H1 (cell line): ENCODE data around the gene SLC1A6. TPM values are rescaled to one million over a fixed set of nuclear protein-coding genes. Genes with fewer than 3 reads are reported as not detected.

Experiments
- CTCF ChIA-PET: fragments of 300-600 bp; sonication (Branson Sonifier 250); formaldehyde crosslinking; loops from one replicate; lab custom pipeline; 2021; ENCODE audit not compliant: partially characterized antibody; lab: Charles Lee
- POLR2A ChIA-PET: fragments of 300-600 bp; sonication (Branson Sonifier 250); formaldehyde crosslinking; loops from one replicate; lab custom pipeline; 2021; ENCODE audit warnings: inconsistent platforms; ENCODE audit not compliant: partially characterized antibody; lab: Charles Lee
- DNase-seq, 2 experiments: peaks; one replicate each; pipeline versions ENCODE4 v3.0.0 to v3.0.0-alpha.2; 2010 to 2022; ENCODE audit warnings: low spot score in 2 of 2, low read depth in 1 of 2, mixed read lengths in 1 of 2
- FAIRE-seq: peaks from 2 replicates; lab custom pipeline; 2011; peaks lifted over from hg19 to GRCh38; lab: Jason Lieb, UNC
- H2AFZ ChIP-seq: 2 replicates; pipeline ENCODE4 v1.8.1; 2012; ENCODE audit warnings: low read length, inconsistent platforms
- H2AK5ac ChIP-seq: 2 replicates; pipeline ENCODE4 v1.6.1; 2013; ENCODE audit warnings: low read depth, low read length
- H2BK120ac ChIP-seq: replicated peaks from 2 replicates; pipeline ENCODE3; 2013; ENCODE audit warnings: low read depth, low read length, inconsistent platforms
- H2BK12ac ChIP-seq: 2 replicates; pipeline ENCODE4 v1.6.1; 2013; ENCODE audit warnings: low read depth, low read length
- H2BK15ac ChIP-seq: 2 replicates; pipeline ENCODE4 v1.6.1; 2013; ENCODE audit warnings: low read length
- H2BK20ac ChIP-seq: 2 replicates; pipeline ENCODE4 v1.6.1; 2013; ENCODE audit warnings: low read length
- H2BK5ac ChIP-seq: 2 replicates; pipeline ENCODE4 v1.6.1; 2013; ENCODE audit warnings: low read depth, low read length
- H3K14ac ChIP-seq: 2 replicates; pipeline ENCODE4 v1.6.1; 2013; ENCODE audit warnings: inconsistent platforms; ENCODE audit not compliant: insufficient read length
- H3K18ac ChIP-seq: 2 replicates; pipeline ENCODE4 v1.6.1; 2013; ENCODE audit warnings: low read length; ENCODE audit errors: extremely low read depth
- H3K23ac ChIP-seq: 2 replicates; pipeline ENCODE4 v1.6.1; 2013; ENCODE audit warnings: inconsistent platforms; ENCODE audit not compliant: insufficient read length
- H3K23me2 ChIP-seq: 2 replicates; pipeline ENCODE4 v1.6.1; 2013; ENCODE audit warnings: low read depth, low read length
- H3K27ac ChIP-seq: 2 replicates; pipeline ENCODE4 v1.6.1; 2011; ENCODE audit warnings: low read depth, low read length, inconsistent platforms
- H3K27me3 ChIP-seq, 4 experiments: replicated peaks in 1 of 4; 1 replicate in 1 of 4; 2 replicates in 3 of 4; pipeline versions ENCODE4 v1.6.1 to v1.8.1; 2011 to 2013; ENCODE audit warnings: low read length in 3 of 4, mild to moderate bottlenecking in 3 of 4, inconsistent platforms in 2 of 4, mixed read lengths in 2 of 4, moderate library complexity in 1 of 4; ENCODE audit not compliant: control insufficient read depth in 3 of 4, insufficient read depth in 3 of 4; ENCODE audit errors: extremely low read depth in 1 of 4
- H3K36me3 ChIP-seq, 4 experiments: 2 replicates each; pipeline versions ENCODE4 v1.6.1 to v1.8.1; 2011 to 2013; ENCODE audit warnings: mild to moderate bottlenecking in 4 of 4, low read length in 3 of 4, moderate library complexity in 2 of 4, control low read depth in 1 of 4, inconsistent platforms in 1 of 4; ENCODE audit not compliant: insufficient read depth in 4 of 4, control insufficient read depth in 2 of 4
- H3K4ac ChIP-seq: replicated peaks from 2 replicates; pipeline ENCODE3; 2013; ENCODE audit warnings: low read length, low read depth, mixed read lengths, inconsistent platforms; ENCODE audit not compliant: insufficient read length
- H3K4me1 ChIP-seq, 4 experiments: replicated peaks in 1 of 4; 1 replicate in 1 of 4; 2 replicates in 3 of 4; pipeline versions ENCODE4 v1.6.1 to v1.8.1; 2011 to 2013; ENCODE audit warnings: low read length in 3 of 4, inconsistent platforms in 2 of 4, mixed read lengths in 1 of 4; ENCODE audit not compliant: insufficient read depth in 4 of 4, control insufficient read depth in 3 of 4
- H3K4me2 ChIP-seq, 2 experiments: 2 replicates each; pipeline versions ENCODE4 v1.6.1 to v1.8.1; 2011 to 2013; ENCODE audit warnings: low read depth in 2 of 2, low read length in 2 of 2, control low read depth in 1 of 2, inconsistent platforms in 1 of 2, mild to moderate bottlenecking in 1 of 2; ENCODE audit not compliant: insufficient read depth in 1 of 2
- H3K4me3 ChIP-seq, 4 experiments: fragments of 200-600, 300-600 bp in 1 of 4; sonication (generic), shearing (Covaris generic), sonication (Bioruptor Twin) in 1 of 4; 2 replicates each; pipeline versions ENCODE4 v1.5.1 to v1.8.1; 2011 to 2016; ENCODE audit warnings: low read length in 4 of 4, low read depth in 3 of 4, control low read depth in 2 of 4, inconsistent platforms in 2 of 4, mild to moderate bottlenecking in 2 of 4, mixed read lengths in 1 of 4, moderate library complexity in 1 of 4; ENCODE audit not compliant: insufficient read depth in 2 of 4; ENCODE audit errors: extremely low read depth in 1 of 4
- H3K56ac ChIP-seq: replicated peaks from 2 replicates; pipeline ENCODE3; 2013; ENCODE audit warnings: low read depth, mild to moderate bottlenecking, mixed read lengths, low read length, inconsistent platforms; ENCODE audit not compliant: insufficient read length
- H3K79me1 ChIP-seq: 2 replicates; pipeline ENCODE4 v1.6.1; 2013; ENCODE audit warnings: low read depth, low read length, control low read depth
- H3K79me2 ChIP-seq, 2 experiments: 2 replicates each; pipeline versions ENCODE4 v1.6.1 to v1.8.1; 2012 to 2013; ENCODE audit warnings: low read length in 2 of 2, mild to moderate bottlenecking in 2 of 2, inconsistent platforms in 1 of 2; ENCODE audit not compliant: insufficient read depth in 2 of 2, control insufficient read depth in 1 of 2
- H3K9ac ChIP-seq, 4 experiments: replicated peaks in 1 of 4; 1 replicate in 1 of 4; 2 replicates in 3 of 4; pipeline versions ENCODE4 v1.6.1 to v1.8.1; 2011 to 2013; ENCODE audit warnings: low read depth in 3 of 4, low read length in 3 of 4, control low read depth in 2 of 4, mild to moderate bottlenecking in 2 of 4, moderate library complexity in 2 of 4, inconsistent platforms in 1 of 4; ENCODE audit errors: extremely low read depth in 1 of 4
- H3K9me3 ChIP-seq, 2 experiments: 2 replicates each; pipeline versions ENCODE4 v1.6.1 to v1.8.1; 2012 to 2013; ENCODE audit warnings: mild to moderate bottlenecking in 2 of 2, moderate library complexity in 2 of 2, control low read depth in 1 of 2, inconsistent platforms in 1 of 2, low read depth in 1 of 2, low read length in 1 of 2, mixed read lengths in 1 of 2; ENCODE audit not compliant: insufficient read depth in 2 of 2
- H4K20me1 ChIP-seq, 2 experiments: replicated peaks in 1 of 2; 2 replicates each; pipeline versions ENCODE3 to v1.8.1; 2011 to 2013; ENCODE audit warnings: inconsistent platforms in 2 of 2, low read length in 2 of 2, mild to moderate bottlenecking in 1 of 2; ENCODE audit not compliant: insufficient read depth in 2 of 2, control insufficient read depth in 1 of 2
- H4K5ac ChIP-seq: 2 replicates; pipeline ENCODE4 v1.6.1; 2013; ENCODE audit warnings: low read length, low read depth, mixed read lengths, inconsistent platforms; ENCODE audit not compliant: insufficient read length
- H4K8ac ChIP-seq: 2 replicates; pipeline ENCODE4 v1.8.0; 2013; ENCODE audit warnings: mild to moderate bottlenecking, moderate library complexity, low read length, inconsistent platforms; ENCODE audit not compliant: insufficient read depth; ENCODE audit errors: extremely low read depth
- H4K91ac ChIP-seq: replicated peaks from 2 replicates; pipeline ENCODE3; 2013; ENCODE audit warnings: low read length, mixed read lengths, inconsistent platforms; ENCODE audit not compliant: insufficient read length
- CBX5 ChIP-seq: fragments of 300-800, 300-1000 bp; sonication (generic); IDR thresholded peaks from 2 replicates; pipeline ENCODE4 v1.7.1; 2016; ENCODE audit warnings: antibody characterized with exemption, low read length, low read depth
- CREB1 ChIP-seq: IDR thresholded peaks from 2 replicates; pipeline ENCODE4 v1.6.1; 2012; ENCODE audit warnings: inconsistent platforms
- EP300 ChIP-seq, 2 experiments: IDR thresholded peaks; 1 replicate in 1 of 2; 2 replicates in 1 of 2; pipeline ENCODE4 v1.6.1; 2011 to 2012; ENCODE audit warnings: low read depth in 2 of 2, low read length in 2 of 2, mild to moderate bottlenecking in 2 of 2, borderline replicate concordance in 1 of 2, inconsistent platforms in 1 of 2, moderate library complexity in 1 of 2
- HDAC6 ChIP-seq: IDR thresholded peaks from one replicate; pipeline ENCODE4 v1.7.1; 2012; ENCODE audit warnings: low read depth, mild to moderate bottlenecking, inconsistent platforms, low read length, moderate library complexity
- RBBP5 ChIP-seq: IDR thresholded peaks from 2 replicates; pipeline ENCODE4 v1.7.1; 2012; ENCODE audit warnings: low read depth, mild to moderate bottlenecking, inconsistent platforms, low read length, moderate library complexity, borderline replicate concordance
- RFX5 ChIP-seq: IDR thresholded peaks from 2 replicates; pipeline ENCODE4 v1.6.1; 2011; ENCODE audit warnings: low read depth, low read length, improper control_type of control experiment, borderline replicate concordance
- SIX5 ChIP-seq: IDR thresholded peaks from 2 replicates; pipeline ENCODE4 v1.6.1; 2011; ENCODE audit warnings: mild to moderate bottlenecking, low read depth, low read length
- TAF7 ChIP-seq: optimal IDR thresholded peaks from 2 replicates; pipeline ENCODE3; 2011; ENCODE audit warnings: low read depth, mild to moderate bottlenecking, inconsistent platforms, low read length, moderate library complexity, borderline replicate concordance
- WGBS, 2 experiments: shearing (Covaris generic) in 1 of 2; methylation state at CpG; one replicate each; pipeline versions ENCODE4 v1.1.6 to v1.1.7; 2013 to 2015; ENCODE audit warnings: low lambda C conversion rate in 2 of 2, mixed read lengths in 2 of 2, inconsistent platforms in 1 of 2, low coverage in 1 of 2, missing lambda C conversion rate in 1 of 2; ENCODE audit not compliant: insufficient replicate concordance in 2 of 2, insufficient coverage in 1 of 2, insufficient read length in 1 of 2; ENCODE audit errors: extremely low coverage in 1 of 2, missing lambda C conversion rate in 1 of 2; 5-methylcytosine and 5-hydroxymethylcytosine counted together
- polyA plus RNA-seq, 7 experiments: library from polyadenylated mRNA; depleted of rRNA in 3 of 7; stranded (reverse) in 5 of 7; unstranded in 2 of 7; fragments of >200 nt in 5 of 7; fragments of 200-250 nt in 2 of 7; gene quantifications; 1 replicate in 5 of 7; 2 replicates in 1 of 7; 4 replicates in 1 of 7; pipeline versions ENCODE4 v1.2.1 to v1.2.3, GENCODE V29; 2011 to 2013; ENCODE audit warnings: missing spikeins in 2 of 7, mixed read lengths in 2 of 7
- total RNA-seq: library from RNA; stranded (reverse); fragmentation: NEBNext Ultra II Directional; extraction: Animal tissue kit (Norgen Biotek cat#: 25700); gene quantifications from 2 replicates; pipeline ENCODE4 v1.2.1, GENCODE V29; 2021
- TF ChIP-seq, protein P1 (sequence below): IDR thresholded peaks from 2 replicates; pipeline ENCODE4 v1.6.1; 2011; ENCODE audit warnings: low read depth, mild to moderate bottlenecking, low read length; ENCODE audit not compliant: insufficient read depth
- TF ChIP-seq, protein P2 (sequence below): IDR thresholded peaks from 2 replicates; pipeline ENCODE4 v1.6.1; 2011; ENCODE audit warnings: low read length, improper control_type of control experiment

SLC1A6 gene
- total and polyA plus RNA-seq, 2 of the 8 experiments (the other 6 are each of a cell fraction or from before 2014, with no cell fraction given): 14.0 to 26.6 TPM

DNA sequence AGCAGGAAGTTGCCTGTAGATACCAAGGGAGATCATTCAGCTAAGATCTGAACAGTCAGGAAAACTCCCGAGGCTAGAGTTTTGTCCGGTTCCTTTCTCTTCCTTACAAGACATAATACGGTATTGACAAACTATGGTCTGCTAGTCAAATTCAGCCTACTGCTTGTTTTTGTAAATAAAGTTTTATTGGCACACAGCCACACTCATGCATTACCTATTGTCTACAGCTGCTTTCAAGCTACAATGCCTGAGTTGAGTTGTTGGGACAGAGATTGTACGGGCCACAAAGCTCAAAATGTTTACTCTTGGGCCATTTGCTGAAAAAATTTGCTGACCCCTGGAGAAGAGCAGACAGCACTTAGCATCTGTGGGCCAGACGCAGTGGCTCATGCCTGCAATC lies 2.5 kb downstream of the SLC1A6 start:
- no peak overlapping the region for H2BK12ac ChIP-seq
- no peak overlapping the region for H2BK5ac ChIP-seq
- no peak overlapping the region for H2AFZ ChIP-seq
- no peak overlapping the region for H3K9ac ChIP-seq
- no peak overlapping the region for H2BK15ac ChIP-seq
- H3K23ac ChIP-seq: no peak overlapping the region
- H4K8ac ChIP-seq: no peak overlapping the region
- ChIA-PET POLR2A (interaction anchor here (1.0 to 3.2 kb wide), 4 partner anchors 9 to 191 kb away, joined by 3 to 12 read pairs (median 4); a partner anchor contains a TSS), CTCF (interaction anchor here (0.7 to 1.5 kb wide), 3 partner anchors 10 to 404 kb away, joined by 4 read pairs; no protein-coding TSS in a partner anchor)
- H3K79me1 ChIP-seq: no peaks in the 10 kb centered on the region
- no peak overlapping the region for H3K4me2 ChIP-seq
- peaks cover 0 to 7% of the 10 kb centered on the region in 2 experiments for H4K20me1 ChIP-seq
- no peaks in the 10 kb centered on the region; a peak in 1 of 8 replicates for H3K36me3 ChIP-seq
- 0 out of 4 replicates have a peak, but pooled peaks cover 0 to 4% of the 10 kb centered on the region in 2 experiments for H3K79me2 ChIP-seq
- H2BK120ac ChIP-seq: no peak overlapping the region
- H3K4ac ChIP-seq: no peak overlapping the region
- no peaks in the 10 kb centered on the region for H3K9me3 ChIP-seq
- H3K23me2 ChIP-seq: peaks cover 12% of the 10 kb centered on the region
- H3K14ac ChIP-seq: no peak overlapping the region
- no peak overlapping the region for H3K18ac ChIP-seq
- 78% methylated on average over 4 of the region's 5 CpGs; no CpG with 5 or more reads in 1 of the 2 experiments for WGBS, 2 experiments
- FAIRE-seq (no peak), DNase-seq (no peak)
- peaks cover 0 to 7% (median 3%) of the 10 kb centered on the region in 4 experiments; a peak in 3 of 7 replicates for H3K4me1 ChIP-seq
- H4K5ac ChIP-seq: no peak overlapping the region
- H3K27ac ChIP-seq: no peak overlapping the region
- H2AK5ac ChIP-seq: no peak overlapping the region
- H3K4me3 ChIP-seq: no peak overlapping the region
- no peak overlapping the region for H3K56ac ChIP-seq
- H3K27me3 ChIP-seq: peaks cover 0 to 7% (median 0%) of the 10 kb centered on the region in 4 experiments; a peak in 3 of 7 replicates
- H2BK20ac ChIP-seq: no peak overlapping the region
- H4K91ac ChIP-seq: no peak overlapping the region
- no peak for TF ChIP-seq TAF7
- TF ChIP-seq HDAC6: no peak
- TF ChIP-seq CBX5: no peak
- TF ChIP-seq SIX5: no peak
- no peak for TF ChIP-seq EP300 (IDR thresholded peaks at IDR 0.05; ENCODE audit: borderline replicate concordance in 1 of 2, low read depth in 2 of 2, low read length in 2 of 2)
- no peak for TF ChIP-seq CREB1
- no peak for TF ChIP-seq RFX5
- TF ChIP-seq, protein P1, sequence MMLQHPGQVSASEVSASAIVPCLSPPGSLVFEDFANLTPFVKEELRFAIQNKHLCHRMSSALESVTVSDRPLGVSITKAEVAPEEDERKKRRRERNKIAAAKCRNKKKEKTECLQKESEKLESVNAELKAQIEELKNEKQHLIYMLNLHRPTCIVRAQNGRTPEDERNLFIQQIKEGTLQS: no peak
- no peak for TF ChIP-seq RBBP5
- TF ChIP-seq, protein P2, sequence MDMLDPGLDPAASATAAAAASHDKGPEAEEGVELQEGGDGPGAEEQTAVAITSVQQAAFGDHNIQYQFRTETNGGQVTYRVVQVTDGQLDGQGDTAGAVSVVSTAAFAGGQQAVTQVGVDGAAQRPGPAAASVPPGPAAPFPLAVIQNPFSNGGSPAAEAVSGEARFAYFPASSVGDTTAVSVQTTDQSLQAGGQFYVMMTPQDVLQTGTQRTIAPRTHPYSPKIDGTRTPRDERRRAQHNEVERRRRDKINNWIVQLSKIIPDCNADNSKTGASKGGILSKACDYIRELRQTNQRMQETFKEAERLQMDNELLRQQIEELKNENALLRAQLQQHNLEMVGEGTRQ: no peak
